ENCODE results near the gene LGALS4.
"Not testable (repeated sequence)": the region's sequence is repeated elsewhere in the genome, so short reads cannot be mapped to it uniquely, and the experiment has no call there.

The LGALS4 gene

DNA sequence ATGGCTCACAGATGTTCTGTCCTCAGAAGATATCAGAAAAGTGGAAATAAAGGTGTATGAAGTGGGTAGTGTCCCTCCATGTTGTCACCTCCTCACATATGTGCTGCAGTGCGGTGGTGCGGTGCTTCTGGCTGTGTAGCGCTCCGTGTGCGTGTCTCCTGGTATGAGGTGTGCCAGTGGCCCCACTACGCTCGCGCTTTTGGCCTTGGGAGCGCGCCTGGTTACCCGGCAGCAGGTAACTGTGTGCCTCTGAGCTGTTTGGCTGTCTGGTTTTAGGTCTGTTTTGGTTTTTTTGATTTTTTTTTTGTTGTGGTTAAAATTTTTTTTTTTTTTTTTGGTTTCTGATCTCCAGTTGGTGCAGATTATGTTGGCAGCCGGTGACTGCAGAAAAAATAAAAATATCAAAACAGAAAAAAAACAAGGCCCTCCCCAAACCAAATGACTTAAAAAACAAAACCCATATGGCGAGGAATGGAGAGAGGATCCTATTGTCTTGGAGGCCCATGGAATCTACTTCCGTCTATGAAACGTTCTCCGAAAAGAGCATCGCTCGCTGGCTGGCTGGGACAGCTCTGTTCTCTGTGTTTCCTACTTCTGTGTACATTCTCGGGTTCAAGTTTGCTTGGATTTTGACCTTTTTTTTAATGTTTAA lies 29.2 kb upstream of the LGALS4 start:
- DNase-seq, result no peak

DNA sequence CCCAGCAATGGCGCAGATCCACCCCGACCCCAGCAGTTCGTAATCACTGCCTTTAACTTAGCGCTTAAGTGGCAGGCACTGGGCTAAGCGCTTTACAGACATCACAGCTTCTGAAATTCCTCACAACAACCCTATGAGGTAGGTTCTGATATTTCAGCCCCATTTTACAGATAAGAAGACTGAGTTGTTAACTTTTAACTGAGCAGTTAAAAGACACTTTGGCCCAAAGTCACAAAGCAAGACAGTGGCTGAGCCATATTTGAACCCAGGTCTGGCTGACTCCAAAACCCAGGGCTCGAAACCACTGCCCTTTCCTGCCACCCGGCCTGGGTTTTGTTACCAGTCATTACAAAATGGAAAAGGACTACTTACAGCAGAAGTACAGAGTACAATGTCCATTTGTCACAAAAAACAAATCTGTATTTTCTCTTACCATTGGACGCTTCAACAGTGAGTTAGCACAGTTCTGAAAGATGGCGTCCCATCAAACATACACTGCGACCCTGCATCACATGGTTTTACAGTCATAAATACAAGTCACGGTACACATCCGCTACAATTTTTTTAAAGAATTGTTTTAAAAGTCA lies 28.5 kb upstream of the LGALS4 start:
- no peak for DNase-seq

DNA sequence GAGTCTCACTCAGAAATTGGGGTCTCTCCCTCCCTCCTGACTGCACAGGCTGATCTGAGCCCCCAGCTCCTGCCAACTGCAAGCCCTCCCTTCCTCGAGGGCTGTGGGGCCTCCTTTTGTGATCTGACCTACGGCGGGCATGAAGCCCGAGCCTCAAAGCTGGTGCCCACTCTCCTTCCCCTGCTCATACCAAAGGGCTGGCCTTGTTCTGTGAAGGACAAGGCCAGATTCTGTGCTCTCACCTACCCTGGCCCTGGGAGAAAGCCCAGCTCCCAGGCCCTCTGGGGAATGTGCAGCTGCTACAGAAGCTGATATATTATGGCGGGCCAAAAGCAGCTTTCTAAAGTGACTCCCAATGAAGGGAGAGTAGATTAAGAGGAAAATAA lies 27.8 kb upstream of the LGALS4 start:
- DNase-seq, result no peak

DNA sequence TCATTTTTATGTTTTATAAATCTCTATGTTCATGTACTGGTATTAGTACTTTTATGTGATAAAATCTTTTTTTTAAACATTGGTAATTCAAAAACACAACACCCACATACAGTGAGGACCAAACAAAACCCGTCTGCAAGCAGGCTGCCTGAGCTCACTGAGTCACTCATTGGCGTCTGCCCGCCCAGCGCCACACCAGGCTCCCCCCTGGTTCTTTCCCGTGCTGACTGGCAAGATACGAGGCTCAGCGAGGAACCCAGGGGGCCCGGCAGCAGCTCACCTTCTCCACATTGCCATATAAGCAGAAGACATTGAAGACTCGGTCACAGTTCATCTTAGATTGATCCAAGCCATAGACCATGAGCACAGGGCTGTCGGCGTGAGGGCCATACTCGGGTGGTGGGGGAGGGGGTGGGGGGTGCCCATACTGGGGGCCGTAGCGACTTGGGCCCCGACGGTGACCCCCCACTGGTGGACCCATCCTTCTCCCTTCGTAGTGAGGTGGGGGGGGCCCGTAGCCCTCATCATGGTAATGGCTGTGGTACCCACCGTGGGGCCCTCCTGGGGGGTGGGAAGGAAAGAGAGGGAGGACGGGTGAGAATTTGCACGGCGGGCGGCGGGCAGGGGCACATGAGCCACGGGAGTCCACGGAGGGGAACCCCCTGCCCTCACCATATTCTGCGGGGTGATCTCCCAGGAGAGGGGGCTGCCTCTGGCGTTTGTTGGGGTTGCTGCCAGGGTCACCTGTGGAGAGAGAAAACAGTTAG lies 27.3 kb upstream of the LGALS4 start:
- DNase-seq, result no peak

DNA sequence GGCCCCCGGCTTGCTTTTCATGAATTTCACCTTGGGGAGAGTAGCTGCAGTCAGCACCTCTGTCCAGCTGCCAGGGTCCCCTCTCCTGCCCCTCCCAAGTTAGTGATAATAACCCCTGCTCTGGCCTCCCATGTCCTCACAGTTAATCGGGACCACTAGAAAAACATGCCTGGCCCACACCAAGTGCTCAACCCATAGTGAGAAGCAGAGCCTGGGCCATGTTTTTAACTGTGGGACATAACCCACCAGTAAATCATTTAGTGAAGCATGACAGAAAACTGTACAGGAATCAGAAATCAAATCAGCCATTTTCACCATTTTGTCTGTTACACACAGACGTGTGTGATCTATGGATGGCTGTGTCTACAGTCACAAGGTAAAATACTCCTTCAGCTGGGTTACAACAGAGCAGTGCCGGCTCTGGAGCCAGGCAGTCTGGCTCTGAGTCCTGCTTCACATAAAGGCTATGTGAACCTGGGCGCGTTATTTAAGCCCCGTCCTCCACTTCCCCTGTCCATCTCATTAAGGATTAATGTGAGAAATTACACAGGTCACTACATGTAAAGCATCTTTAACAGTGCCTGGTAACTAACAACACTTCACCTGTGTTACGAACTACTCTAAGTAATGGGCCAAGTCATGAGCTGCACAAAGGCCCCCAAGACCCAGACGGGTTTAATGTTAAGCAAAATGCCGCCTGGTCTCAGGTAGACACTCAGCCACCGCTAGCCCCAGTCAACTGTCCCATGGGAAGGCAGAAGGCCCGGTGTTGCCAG lies 26.4 kb upstream of the LGALS4 start:
- DNase-seq, result no peak

DNA sequence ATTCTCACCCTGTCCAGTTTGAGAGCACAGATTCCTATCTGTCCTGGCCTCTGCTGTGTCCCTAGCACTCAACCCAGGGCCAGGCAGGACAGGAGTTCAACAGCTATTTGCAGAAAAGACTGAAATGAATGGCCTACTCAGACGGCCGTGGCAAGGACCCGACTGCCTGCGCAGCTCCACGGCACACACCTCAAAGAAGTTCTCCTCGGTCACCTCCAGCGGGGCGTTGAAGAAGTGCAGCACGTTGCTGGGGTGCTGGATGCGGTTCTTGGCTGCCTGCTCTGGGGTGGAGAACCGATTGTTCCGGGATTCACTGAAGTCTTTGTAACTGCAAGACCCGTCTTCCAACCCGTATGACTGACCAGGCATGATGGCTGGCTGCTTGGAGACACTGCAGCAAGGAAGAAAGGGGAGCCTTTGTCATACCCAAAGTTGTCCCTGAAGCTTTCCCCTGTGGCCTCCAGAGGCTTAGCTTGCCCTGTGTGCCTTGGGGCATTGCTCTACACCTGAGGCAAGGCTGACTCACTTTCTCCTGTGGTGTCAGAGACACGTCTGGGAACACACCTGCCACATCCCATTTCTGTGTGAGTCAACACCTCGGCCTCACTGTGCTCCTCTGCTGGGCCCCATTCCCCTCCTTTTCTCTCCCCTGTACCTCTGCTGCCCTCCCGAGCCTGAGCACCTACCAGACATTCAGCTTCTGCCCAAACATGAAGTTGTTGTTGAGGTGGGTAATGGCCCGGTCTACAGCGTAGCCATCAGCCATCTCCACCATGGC lies 25.7 kb upstream of the LGALS4 start:
- DNase-seq, result no peak

DNA sequence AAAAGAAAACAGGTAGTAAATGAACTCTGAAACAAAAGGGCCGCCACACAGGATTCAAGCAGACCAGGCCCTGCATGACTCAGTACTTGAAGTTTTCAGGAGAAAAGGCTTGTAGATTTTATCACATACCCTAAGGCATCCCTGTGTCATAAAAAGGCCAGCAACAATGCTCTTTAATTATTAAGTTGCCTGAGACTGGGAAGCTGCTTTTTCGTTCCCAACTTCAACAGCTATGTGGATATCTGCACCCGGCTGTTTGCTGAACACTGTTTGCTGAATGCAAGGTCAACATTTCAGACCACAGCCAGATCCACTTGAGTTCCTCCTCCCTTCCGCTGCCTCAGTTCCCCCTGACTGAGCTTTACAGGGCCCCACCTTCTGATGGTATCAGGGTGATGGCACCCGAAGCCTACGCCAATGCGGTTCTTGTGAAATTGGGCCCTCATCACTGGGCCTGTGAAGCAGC lies 24.9 kb upstream of the LGALS4 start:
- no peak for DNase-seq

DNA sequence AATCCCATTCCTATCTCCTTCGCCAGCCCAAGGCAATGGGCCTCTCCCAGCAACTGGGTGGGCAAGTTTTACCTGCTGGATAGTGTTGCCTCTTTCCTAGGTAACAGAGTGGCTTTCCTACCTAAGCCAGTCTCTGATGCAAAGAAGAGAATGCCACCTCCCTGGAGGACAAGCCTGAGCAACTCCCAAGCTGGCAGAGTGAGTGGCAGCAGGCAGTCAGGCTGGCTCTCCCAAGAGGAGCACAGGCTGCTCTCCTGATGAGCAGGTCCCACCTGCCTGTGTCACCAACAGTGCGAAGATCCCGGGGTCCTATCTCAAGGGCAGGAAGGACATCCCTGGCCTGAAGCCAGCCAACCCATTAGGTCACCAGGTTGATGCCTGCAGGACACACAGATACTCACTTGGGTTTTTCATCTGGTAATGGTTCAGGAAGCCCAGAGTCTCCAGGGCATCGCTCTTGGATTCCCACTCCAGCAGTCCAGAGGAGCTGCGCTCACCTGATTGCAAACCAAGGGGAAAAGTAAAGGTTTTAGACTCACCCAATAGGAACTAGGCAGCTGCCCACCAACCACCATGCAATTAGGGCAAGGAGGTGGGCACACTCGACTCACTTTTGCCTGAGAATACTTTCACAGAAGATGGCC lies 24.4 kb upstream of the LGALS4 start:
- DNase-seq, result no peak

DNA sequence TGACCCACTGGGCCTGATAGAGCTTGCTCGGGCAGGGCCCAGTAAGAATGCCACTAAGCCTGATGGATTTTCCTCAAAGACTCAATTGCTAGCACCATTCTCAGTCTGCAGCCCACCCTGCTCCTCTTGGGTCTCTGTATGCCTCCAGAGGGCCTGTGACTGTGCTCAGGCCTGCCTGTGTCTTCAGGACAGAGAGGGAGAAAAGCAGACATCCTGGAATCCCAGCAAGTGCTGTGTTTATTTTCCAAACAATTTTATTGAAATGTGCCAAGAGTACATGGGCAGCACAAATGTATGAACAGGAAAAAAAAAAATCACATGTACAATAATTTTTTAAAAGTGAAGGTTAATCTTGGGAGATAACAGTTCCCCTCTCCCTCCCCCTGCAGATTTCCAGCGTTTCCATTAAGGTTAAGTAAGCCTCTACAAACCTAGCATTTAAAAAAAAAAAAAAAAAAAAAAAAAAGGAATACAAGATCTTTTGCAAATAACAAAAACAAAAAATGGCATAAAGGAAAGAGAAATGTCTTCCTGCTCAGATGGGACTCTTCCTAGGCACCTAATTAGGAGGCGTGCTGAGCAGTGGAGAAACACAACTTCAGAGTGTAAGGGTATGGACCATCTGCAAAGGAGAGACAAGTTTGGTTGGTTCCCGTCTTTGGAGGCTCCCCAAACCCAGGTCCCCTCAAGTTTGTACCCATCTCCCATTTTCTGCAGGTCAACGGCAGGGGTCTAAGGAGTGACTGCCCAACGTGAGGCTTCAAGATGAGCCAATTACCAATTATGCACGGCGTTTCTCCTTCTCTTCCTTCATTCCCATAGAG lies 23.6 kb upstream of the LGALS4 start:
- DNase-seq, result no peak

DNA sequence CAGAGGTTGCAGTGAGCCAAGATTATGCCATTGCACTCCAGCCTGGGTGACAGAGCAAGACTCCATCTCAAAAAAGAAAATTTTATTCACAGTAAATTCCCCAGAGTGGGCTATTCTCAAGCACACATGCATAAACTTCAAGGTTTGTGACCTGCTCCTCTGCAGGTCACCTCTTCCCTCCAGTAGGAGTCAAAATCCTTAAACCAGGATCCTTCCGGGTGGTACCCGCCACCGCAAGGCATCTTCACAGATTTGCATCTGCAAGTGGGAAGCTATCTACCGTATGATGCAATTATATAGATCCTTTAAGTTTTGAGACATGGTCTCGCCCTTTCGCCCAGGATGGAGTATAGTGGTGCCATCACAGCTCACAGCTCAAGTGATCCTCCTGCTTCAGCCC lies 21.8 kb upstream of the LGALS4 start:
- DNase-seq, result no peak

DNA sequence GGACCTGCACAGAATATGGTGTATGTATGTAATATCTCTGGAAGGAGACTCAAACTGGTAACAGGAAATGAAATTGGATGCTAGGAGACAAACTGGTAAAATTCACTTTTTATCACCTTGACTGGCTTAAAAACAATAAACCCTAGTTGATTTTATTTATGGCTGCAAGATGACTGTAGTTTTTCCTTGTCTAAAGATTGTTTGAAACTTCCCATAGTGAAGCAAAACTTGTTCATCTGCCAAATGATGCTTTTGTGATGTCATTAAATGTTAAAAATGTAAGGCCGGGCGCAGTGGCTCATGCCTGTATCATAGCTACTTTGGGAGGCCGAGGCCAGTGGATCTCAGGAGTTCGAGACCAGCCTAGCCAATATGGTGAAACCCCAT lies 21.4 kb upstream of the LGALS4 start:
- DNase-seq, result no peak

DNA sequence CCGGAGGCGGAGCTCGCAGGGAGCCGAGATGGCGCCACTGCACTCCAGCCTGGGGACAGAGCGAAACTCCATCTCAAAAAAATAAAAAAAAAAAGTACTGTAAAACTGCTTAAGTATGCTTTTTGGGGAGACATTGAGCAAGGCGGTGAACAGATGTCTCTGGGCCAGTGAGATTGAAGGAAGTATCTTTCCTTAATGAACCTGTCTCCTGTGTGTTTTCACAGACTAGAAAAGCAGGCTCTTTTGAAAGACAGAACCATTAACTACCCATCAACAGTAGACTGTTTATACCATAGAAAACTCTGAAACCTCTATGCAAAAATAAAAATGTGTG lies 20.3 kb upstream of the LGALS4 start:
- DNase-seq, result no peak

DNA sequence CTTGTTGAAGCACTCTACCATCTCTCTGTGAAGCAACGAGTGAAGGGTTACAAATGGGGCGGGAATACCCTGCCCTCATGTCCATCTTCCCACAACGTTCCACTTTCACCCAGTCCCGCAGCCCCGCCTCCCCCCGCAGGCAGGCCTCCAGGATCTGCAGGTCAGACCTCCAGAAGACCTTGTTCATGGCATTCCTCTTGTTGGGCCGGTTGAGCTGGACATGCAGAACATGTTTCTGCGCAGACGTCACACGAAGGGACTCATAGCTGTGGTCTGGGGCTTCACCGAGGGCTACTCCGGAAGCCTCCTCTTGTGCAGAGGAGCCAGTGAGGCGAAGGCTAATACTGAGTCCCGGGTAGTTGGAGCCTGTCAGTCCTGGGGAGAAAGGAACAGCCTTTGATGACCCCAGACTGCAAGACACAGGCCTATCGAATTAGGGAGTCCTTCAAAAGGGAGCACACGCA lies 18.4 kb upstream of the LGALS4 start:
- no peak for DNase-seq

DNA sequence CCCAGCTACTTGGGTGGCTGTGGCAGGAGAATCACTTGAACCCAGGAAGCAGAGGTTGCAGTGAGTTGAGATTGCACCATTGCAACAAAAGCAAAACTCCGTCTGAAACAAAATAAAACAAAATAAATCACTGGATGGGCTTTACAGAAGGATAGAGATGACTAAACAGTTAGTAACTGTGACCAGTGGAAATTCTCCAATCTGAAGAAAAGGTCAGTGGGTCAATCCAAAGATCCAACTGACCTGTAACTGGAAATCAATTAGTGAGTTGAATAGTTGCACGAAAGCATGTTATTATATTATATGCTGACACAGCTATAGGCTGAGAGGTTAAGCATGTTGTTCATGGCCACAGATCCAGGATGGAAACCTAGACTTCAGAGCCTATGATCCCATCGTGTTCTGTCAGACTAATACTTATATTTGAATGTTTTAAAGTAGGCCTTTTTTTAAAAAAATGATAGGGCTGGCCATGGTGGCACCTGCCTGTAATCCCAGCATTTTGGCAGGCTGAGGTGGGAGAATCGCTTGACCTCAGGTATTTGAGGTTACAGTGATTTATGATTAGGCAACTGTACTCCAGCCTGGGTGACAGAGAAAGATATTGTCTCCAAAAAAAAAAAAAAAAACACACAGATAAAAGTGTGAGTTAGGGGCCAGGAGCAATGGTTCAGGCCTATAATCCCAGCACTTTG lies 17.4 kb upstream of the LGALS4 start:
- DNase-seq, result no peak

DNA sequence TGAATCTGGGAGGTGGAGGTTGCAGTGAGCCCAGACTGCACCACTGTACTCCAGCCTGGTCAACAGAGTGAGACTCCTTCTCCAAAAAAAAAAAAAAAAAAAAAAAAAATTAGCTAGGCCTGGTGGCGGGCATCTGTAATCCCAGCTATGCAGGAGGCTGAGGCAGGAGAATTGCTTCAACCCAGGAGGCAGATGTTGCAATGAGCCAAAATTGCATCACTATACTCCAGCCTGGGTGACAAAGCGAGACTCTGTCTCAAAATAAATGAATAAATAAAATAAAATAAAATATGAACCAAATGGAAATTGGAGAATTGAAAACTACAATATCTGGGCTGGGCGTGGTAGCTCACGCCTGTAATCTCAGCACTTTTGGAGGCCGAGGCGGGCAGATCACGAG lies 16.5 kb upstream of the LGALS4 start:
- DNase-seq, result not testable (repeated sequence)

DNA sequence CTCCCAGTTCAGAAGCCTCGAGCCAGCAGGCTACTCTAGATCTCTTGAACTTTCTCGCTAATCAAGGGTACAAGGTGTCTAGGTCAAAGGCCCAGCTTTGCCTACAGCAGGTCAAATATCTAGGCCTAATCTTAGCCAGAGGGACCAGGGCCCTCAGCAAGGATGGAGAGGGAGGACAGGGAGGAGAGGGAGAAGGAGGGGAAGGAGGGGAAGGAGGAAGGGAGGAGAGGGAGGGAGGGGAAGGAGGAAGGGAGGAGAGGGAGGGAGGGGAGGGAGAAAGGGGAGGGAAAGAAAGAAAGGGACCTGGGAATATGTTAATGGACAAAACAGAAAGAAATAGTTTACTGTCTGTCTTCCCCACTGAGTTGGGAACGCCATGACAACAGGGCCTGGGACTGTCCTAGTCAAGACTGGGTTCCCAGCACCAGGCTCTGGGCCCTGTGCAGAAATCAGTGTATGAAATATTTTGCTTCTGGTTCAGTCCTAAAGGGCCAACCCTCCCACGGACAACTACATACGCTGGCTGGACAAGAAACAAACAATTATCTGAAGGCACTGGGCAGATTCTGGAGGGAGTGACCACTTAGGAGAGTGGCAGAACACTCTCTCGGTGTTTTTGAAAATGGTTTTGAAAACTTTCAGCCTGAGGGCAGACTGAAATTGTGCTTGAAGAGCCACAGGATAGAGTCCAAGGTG lies 14.3 kb upstream of the LGALS4 start:
- no peak for DNase-seq

DNA sequence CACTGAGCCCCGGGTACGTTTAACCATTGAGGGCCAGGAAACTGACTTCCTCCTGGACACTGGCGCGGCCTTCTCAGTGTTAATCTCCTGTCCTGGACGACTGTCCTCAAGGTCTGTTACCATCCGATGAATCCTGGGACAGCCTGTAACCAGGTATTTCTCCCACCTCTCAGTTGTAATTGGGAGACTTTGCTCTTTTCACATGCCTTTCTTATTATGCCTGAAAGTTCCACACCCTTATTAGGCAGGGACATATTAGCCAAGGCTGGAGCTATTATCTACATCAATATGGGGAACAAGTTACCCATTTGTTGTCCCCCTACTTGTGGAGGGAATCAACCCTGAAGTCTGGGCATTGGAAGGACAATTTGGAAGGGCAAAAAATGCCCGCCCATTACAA lies 13.2 kb upstream of the LGALS4 start:
- DNase-seq, result not testable (repeated sequence)

DNA sequence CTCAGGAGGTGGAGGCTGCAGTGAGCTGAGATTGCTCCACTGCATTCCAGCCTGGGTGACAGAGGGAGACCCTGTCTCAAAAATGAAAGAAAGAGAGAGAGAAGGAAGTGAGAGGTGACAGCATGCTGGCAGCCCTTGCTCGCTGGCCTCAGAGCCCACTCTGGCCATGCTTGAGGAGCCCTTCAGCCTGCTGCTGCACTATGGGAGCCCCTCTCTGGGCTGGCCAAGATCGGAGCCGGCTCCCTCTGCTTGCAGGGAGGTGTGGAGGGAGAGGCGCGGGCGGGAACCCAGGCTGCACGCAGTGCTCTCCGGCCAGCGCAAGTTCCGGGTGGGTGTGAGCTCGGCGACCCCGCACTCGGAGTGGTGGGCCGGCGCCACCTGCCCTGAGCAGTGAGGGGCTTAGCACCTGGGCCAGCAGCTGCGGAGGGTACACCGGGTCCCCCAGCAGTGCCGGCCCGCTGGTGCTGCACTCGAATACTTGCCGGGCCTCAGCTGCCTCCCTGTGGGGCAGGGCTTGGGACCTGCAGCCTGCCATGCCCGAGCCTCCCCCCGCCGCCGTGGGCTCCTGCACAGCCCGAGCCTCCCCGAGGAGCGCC lies 8.6 kb upstream of the LGALS4 start:
- DNase-seq, result not testable (repeated sequence)

DNA sequence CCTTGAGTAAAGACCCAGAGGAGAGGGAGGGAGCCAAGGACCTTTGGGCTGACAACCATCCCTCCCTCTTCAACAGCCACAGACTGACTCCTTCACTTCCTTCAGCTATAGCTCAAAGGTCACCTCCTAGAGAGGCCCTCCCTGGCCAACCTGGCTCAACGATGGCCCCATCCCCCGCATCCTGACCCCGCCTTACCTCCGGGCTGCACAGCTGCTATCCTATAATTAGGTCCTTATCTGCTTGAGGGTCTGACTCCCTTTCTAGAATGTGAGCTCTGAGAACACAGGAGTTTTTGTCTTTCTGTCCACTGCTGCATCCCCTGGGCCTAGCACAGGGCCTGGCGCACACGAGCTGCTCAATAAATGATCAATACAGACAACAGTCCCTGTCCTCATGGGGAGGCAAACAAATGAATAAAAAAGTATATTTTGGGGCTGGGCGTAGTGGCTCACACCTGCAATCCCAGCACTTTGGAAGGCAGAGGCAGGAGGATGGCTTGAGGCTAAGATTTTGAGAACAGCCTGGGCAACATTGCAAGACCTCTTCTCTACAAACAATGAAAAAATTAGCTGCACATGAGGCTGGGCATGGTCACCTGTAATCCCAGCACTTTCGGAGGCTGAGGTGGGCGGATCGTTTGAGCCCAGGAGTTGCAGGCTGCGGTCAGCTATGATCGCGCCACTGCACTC lies 6.6 kb upstream of the LGALS4 start:
- DNase-seq, result no peak

Data from NCI-H1694 treated with DMSO at 0.1 percent for 48 hours (cell line).